Measurements from ENCODE around the gene CCDC186.
A peak's percentile ranks its signal among the peaks of the same experiment; 100 is the strongest.

CCDC186 gene

DNA sequence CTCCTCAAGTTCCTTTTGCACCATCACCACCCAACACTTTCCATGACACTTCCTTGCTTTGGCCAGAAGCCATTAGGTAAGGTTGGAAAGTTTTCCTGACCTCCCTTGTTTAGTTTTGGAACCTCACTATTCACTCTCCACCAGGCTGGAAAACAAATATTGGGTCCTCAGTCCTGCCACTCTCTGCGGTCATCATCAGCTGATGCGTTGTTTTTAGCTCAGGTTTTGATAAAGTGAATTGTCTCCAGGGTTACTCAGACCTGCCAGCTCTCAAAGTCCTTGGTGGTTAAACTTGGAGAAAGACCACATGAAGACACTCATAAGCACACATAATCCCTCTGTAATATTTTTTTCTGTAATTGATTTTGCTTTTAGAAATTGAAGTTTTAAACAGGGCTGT is 55.5 kb downstream of the CCDC186 start:
- TF ChIP-seq, protein P1, sequence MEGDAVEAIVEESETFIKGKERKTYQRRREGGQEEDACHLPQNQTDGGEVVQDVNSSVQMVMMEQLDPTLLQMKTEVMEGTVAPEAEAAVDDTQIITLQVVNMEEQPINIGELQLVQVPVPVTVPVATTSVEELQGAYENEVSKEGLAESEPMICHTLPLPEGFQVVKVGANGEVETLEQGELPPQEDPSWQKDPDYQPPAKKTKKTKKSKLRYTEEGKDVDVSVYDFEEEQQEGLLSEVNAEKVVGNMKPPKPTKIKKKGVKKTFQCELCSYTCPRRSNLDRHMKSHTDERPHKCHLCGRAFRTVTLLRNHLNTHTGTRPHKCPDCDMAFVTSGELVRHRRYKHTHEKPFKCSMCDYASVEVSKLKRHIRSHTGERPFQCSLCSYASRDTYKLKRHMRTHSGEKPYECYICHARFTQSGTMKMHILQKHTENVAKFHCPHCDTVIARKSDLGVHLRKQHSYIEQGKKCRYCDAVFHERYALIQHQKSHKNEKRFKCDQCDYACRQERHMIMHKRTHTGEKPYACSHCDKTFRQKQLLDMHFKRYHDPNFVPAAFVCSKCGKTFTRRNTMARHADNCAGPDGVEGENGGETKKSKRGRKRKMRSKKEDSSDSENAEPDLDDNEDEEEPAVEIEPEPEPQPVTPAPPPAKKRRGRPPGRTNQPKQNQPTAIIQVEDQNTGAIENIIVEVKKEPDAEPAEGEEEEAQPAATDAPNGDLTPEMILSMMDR (IDR thresholded peaks at IDR 0.05; ENCODE audit: low read depth, low read length), result no peak
- no peak overlapping the region for H3K4me3 ChIP-seq (ENCODE audit: low read depth, low read length)

DNA sequence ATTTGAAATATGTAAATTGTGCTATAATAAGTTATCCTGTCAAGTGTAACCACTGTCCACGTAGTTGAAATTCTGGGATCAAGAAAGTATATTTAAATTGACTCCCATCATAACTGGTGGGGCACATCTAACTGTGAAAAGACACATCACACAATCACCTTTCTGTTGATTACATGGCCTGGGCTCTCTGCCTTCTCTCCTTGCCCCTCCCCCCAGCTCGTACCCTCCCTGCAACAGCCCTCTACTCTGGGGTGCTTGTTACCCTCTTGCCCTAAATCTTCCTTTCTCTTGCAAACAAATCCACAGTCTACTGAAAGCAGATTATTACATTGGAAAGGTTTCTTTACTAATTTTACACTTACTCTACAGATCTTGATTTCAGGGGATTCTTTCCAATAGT is 56.3 kb downstream of the CCDC186 start:
- TF ChIP-seq, protein P1 (IDR thresholded peaks at IDR 0.05; ENCODE audit: low read depth, low read length), result no peak
- H3K4me3 ChIP-seq (ENCODE audit: low read depth, low read length), result no peak overlapping the region

DNA sequence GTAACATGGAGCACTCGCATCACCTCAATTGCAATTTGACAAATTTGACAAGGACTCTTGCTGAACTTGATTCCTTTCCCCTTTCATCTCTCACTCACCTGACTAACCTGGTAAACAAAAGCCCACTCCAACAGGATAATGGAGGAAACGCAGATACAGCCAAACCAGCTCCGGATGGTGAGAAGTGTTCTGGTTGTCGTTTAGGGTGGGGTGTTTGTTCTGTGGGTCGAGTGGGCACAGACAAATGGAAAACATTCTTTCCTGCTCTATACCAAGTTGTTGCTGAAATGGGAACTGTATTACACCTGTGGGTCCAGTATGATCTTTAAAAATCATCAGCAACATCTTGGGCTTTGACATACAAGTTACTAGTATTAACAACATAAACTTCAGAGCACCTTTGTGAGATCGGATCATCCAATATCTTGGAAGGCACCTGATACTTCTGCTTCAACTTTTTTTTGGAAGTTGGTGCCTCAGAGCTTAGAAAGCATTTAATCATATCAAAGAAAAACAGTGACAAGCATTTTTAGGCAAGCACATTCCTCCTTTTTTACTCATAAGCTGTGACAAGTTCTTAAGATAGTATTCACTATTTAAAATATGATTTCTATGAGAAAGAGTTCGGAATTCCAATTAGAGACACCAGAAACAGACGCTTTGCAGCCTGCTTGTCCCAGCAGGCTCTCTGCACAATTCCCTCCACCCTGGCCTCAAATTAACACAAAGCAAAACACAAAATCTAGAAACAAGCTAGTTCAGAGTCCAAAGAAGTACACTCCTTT is 58.1 kb downstream of the CCDC186 start:
- TF ChIP-seq, protein P1 (IDR thresholded peaks at IDR 0.05; ENCODE audit: low read depth, low read length), result no peak
- no peak overlapping the region for H3K4me3 ChIP-seq (ENCODE audit: low read depth, low read length)

DNA sequence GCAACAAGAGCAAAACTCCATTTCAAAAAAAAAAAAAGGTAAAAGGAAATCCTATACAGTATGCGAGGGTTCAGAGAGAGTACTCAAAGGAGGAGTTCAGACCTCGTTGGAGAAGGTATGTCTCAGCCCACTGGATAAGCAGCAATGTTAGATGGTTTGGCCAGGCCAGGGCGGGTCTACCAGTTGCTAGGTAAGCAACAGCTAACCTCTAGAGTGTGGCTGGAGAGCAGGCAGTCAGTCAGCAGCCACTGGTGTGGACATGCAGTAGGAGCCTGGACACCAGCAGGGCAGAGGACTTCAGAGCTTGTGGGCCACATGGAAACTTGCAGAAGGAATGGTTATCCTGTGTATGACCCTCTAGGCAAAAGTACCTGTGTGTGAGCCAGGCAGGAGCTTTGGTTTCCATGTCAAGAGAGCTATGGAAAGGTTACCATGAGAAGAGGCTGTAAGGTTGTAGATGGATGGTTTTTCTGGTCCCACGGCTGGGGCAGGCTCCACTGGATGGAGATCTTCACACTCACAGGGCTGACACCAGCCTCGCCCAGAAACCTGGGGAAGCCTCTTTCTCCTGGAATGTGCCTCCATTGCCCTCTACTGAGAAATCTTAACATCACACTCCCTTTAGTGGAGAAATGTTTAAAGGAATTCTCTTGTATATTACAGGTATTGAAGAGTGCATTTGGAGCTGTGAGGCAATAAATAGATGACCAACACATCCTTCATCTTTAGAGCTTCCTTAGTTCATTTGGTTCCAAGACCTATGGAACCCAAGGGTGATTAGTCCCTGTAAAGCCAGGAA is 63.6 kb downstream of the CCDC186 start:
- no peak overlapping the region for H3K4me3 ChIP-seq (ENCODE audit: low read depth, low read length)
- TF ChIP-seq, protein P1 (IDR thresholded peaks at IDR 0.05; ENCODE audit: low read depth, low read length), result no peak

DNA sequence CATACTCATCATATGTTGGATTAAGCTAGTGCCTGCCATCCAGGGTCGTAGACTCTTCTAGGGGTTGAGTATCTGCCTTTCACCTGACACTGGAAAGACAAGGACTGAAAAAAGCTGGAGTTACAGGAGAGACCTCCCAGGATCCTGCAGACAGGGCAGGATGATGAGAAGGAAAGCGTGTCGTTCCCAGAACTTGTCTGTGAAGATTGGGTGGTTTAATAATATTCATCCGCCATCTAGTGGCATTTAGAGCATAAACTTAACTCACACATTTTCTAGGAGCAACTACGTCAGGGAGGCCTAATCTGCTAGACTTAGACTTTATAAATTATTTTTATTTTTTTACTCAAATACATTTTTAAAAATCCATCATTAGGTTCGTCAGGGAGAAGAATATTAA is 70.7 kb downstream of the CCDC186 start:
- H3K4me3 ChIP-seq (ENCODE audit: low read depth, low read length), result no peak overlapping the region
- TF ChIP-seq, protein P1 (IDR thresholded peaks at IDR 0.05; ENCODE audit: low read depth, low read length), result 0 out of 2 replicates have a peak, but pooled peaks have one; percentile 11

DNA sequence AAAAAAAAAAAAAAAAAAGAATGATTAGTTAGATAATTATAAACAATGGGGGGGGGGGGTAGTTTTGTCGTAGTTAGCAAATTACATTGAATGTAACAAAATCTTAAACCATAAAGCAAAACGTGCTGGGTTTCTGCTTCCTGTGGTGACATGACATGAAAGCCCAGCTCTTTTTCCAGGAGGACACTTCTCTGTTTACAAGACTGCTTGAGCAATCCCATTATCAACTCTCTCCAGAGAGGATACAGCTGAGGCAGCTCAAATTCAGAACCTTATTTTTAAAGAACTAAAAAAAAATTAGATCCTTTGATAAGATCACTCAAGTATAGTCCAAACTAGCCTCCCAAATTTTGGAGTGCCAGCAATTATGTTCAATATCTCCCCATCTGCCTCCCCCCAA is 71.7 kb downstream of the CCDC186 start:
- H3K4me3 ChIP-seq (ENCODE audit: low read depth, low read length), result no peak overlapping the region
- TF ChIP-seq, protein P1 (IDR thresholded peaks at IDR 0.05; ENCODE audit: low read depth, low read length), result no peak

Data from WI38 (cell line).